ENCODE results near the gene EXOC2. TPM values are rescaled to one million over a fixed set of nuclear protein-coding genes. Genes with fewer than 3 reads are reported as not detected.

Gene EXOC2
- polyA plus RNA-seq, 4 donors = 4.5 to 14.1 (median 8.8) TPM

DNA sequence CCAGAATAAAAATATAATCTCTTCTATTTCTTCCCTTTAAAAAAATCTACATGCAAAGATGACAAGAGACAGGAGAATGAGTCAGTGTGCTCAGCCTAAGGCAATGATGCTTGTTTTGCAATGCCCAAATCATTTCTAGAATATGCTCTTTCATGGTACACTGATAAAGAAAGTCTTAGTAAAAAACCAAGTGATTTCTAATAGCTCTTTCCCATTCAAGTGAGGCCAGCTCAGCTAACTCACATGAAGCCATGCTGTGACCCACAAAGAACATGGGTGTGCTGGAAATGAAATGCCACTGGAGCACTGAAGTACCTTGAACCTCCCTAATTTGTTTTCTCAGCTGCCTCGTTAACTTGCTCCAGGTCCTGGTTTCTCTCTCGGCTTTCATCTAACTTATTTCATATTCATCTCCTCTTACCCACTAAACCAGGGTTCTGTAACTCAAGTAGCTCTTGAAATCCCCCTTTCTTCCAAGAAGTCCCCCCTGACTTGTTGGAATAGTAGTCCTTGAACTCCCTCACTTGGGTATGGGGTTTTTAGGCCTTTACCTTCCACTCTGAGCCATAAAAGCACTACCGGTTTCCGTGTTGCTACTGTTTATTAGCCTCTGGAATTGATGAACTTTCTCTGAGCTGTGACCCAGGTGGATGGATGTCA, 208.7 kb downstream of the EXOC2 start:
- 75 to 91% (median 85%) methylated on average over 4 of the region's 4 CpGs for WGBS, 3 donors
- Histone ChIP-seq H3K4me1 (ENCODE audit: control insufficient read depth in 3 of 3, insufficient read depth in 2 of 3, low read depth in 1 of 3, low read length in 2 of 3) (no peaks in the 10 kb centered on the region), H3K36me3 (ENCODE audit: control insufficient read depth in 3 of 3, insufficient read depth in 2 of 3, low read depth in 1 of 3, low read length in 3 of 3) (peaks cover 0 to 14% (median 4%) of the 10 kb centered on the region in 3 donors), H3K9me3 (ENCODE audit: control insufficient read depth in 2 of 2, insufficient read depth in 1 of 2, low read depth in 1 of 2, low read length in 1 of 2) (no peaks in the 10 kb centered on the region), H3K27me3 (ENCODE audit: control insufficient read depth in 3 of 3, insufficient read depth in 3 of 3, low read length in 3 of 3) (no peaks in the 10 kb centered on the region), H3K27ac (ENCODE audit: low read depth in 1 of 3, low read length in 2 of 3) (no peak overlapping the region), H3K4me3 (ENCODE audit: low read depth in 1 of 3, low read length in 3 of 3) (no peak overlapping the region)
- DNase-seq (no peak), FAIRE-seq (no peak)

DNA sequence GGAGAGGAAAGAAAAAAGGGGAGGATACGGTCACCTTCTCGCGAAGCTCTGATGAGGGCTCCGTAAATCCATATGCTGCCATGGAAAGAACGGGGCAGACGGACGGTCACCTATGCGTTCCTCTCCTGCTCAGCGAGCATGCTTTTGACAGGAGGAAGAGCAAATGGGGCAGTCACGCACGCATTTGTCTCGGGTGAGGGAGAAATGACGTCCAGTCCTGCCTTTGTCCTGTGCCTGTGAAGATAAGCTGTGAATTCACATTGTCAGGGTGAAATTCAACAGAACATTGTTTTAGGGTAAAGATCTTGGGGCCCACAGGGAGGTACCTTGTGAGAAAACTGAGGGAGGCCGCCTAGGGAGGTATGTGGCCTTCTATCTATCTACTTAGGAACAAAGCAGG, 217.6 kb downstream of the EXOC2 start:
- Histone ChIP-seq H3K4me1 (ENCODE audit: control insufficient read depth in 3 of 3, insufficient read depth in 2 of 3, low read depth in 1 of 3, low read length in 2 of 3) (no peaks in the 10 kb centered on the region), H3K9me3 (ENCODE audit: control insufficient read depth in 2 of 2, insufficient read depth in 1 of 2, low read depth in 1 of 2, low read length in 1 of 2) (no peaks in the 10 kb centered on the region), H3K27ac (ENCODE audit: low read depth in 1 of 3, low read length in 2 of 3) (no peak overlapping the region), H3K27me3 (ENCODE audit: control insufficient read depth in 3 of 3, insufficient read depth in 3 of 3, low read length in 3 of 3) (peaks cover 0 to 2% (median 0%) of the 10 kb centered on the region in 3 donors), H3K36me3 (ENCODE audit: control insufficient read depth in 3 of 3, insufficient read depth in 2 of 3, low read depth in 1 of 3, low read length in 3 of 3) (no peaks in the 10 kb centered on the region), H3K4me3 (ENCODE audit: low read depth in 1 of 3, low read length in 3 of 3) (no peak overlapping the region)
- DNase-seq (no peak), FAIRE-seq (no peak)
- 67 to 83% (median 77%) methylated on average over 14 of the region's 14 CpGs for WGBS, 3 donors

GRCh38 chr6:474453-475185, 218.3 kb downstream of the EXOC2 start:
- Histone ChIP-seq H3K36me3 (ENCODE audit: control insufficient read depth in 3 of 3, insufficient read depth in 2 of 3, low read depth in 1 of 3, low read length in 3 of 3) (no peaks in the 10 kb centered on the region), H3K4me1 (ENCODE audit: control insufficient read depth in 3 of 3, insufficient read depth in 2 of 3, low read depth in 1 of 3, low read length in 2 of 3) (no peaks in the 10 kb centered on the region), H3K27me3 (ENCODE audit: control insufficient read depth in 3 of 3, insufficient read depth in 3 of 3, low read length in 3 of 3) (peaks cover 0 to 2% (median 0%) of the 10 kb centered on the region in 3 donors), H3K9me3 (ENCODE audit: control insufficient read depth in 2 of 2, insufficient read depth in 1 of 2, low read depth in 1 of 2, low read length in 1 of 2) (no peaks in the 10 kb centered on the region), H3K27ac (ENCODE audit: low read depth in 1 of 3, low read length in 2 of 3) (no peak overlapping the region), H3K4me3 (ENCODE audit: low read depth in 1 of 3, low read length in 3 of 3) (no peak overlapping the region)
- WGBS, 3 donors = 43 to 63% (median 50%) methylated on average over 19 of the region's 19 CpGs
- FAIRE-seq (no peak), DNase-seq (peak in 1 of 2 donors; percentile 51)

GRCh38 chr6:473768-474452, 219.0 kb downstream of the EXOC2 start:
- H3K27me3 ChIP-seq (ENCODE audit: control insufficient read depth in 3 of 3, insufficient read depth in 3 of 3, low read length in 3 of 3) = peaks cover 0 to 2% (median 0%) of the 10 kb centered on the region in 3 donors
- WGBS, 3 donors = 82 to 84% (median 82%) methylated on average over 27 of the region's 27 CpGs
- no peak overlapping the region for H3K27ac ChIP-seq (ENCODE audit: low read depth in 1 of 3, low read length in 2 of 3)
- H3K4me3 ChIP-seq (ENCODE audit: low read depth in 1 of 3, low read length in 3 of 3) = no peak overlapping the region
- no peaks in the 10 kb centered on the region for H3K4me1 ChIP-seq (ENCODE audit: control insufficient read depth in 3 of 3, insufficient read depth in 2 of 3, low read depth in 1 of 3, low read length in 2 of 3)
- FAIRE-seq = no peak
- H3K9me3 ChIP-seq (ENCODE audit: control insufficient read depth in 2 of 2, insufficient read depth in 1 of 2, low read depth in 1 of 2, low read length in 1 of 2) = no peaks in the 10 kb centered on the region
- no peaks in the 10 kb centered on the region for H3K36me3 ChIP-seq (ENCODE audit: control insufficient read depth in 3 of 3, insufficient read depth in 2 of 3, low read depth in 1 of 3, low read length in 3 of 3)
- DNase-seq = no peak

GRCh38 chr6:473356-473755, 219.6 kb downstream of the EXOC2 start:
- Histone ChIP-seq H3K9me3 (ENCODE audit: control insufficient read depth in 2 of 2, insufficient read depth in 1 of 2, low read depth in 1 of 2, low read length in 1 of 2) (no peaks in the 10 kb centered on the region), H3K27me3 (ENCODE audit: control insufficient read depth in 3 of 3, insufficient read depth in 3 of 3, low read length in 3 of 3) (peaks cover 0 to 2% (median 0%) of the 10 kb centered on the region in 3 donors)
- FAIRE-seq = no peak

DNA sequence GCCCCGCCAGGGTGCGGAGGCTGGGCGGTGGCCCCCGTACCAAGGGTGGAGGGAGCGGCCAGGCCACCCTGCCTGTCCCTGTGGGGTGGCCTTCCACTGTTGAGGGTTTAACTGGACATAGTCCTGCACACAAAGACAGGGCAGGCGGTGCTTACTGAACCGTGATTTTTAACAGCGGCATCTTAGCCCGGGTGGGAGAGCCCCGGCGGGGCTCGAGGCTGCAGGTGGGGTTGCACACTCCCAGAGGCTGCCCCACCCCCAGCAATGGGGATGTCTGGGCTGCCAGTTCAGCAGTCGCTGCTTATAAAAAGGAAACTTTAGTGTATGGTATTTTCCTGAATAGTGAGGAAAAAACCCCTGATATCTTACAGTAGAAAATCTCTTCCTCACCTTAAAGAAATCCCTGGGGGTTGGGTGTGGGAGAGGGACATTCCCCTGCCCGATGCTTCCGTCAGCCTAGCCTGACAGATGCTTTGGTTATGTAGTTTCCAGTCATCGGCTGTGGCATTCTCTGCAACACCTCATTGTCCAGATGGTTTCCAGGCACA, 222.0 kb downstream of the EXOC2 start:
- 81 to 89% (median 86%) methylated on average over 16 of the region's 16 CpGs for WGBS, 3 donors
- DNase-seq = no peak

More at GRCh38 chr6:473356-473755, 219.6 kb downstream of the EXOC2 start:
- Histone ChIP-seq H3K4me3 (ENCODE audit: low read depth in 1 of 3, low read length in 3 of 3) (no peak overlapping the region), H3K4me1 (ENCODE audit: control insufficient read depth in 3 of 3, insufficient read depth in 2 of 3, low read depth in 1 of 3, low read length in 2 of 3) (no peaks in the 10 kb centered on the region), H3K27ac (ENCODE audit: low read depth in 1 of 3, low read length in 2 of 3) (no peak overlapping the region), H3K36me3 (ENCODE audit: control insufficient read depth in 3 of 3, insufficient read depth in 2 of 3, low read depth in 1 of 3, low read length in 3 of 3) (no peaks in the 10 kb centered on the region)
- DNase-seq = no peak
- 74 to 78% (median 76%) methylated on average over 3 of the region's 3 CpGs for WGBS, 3 donors

DNA sequence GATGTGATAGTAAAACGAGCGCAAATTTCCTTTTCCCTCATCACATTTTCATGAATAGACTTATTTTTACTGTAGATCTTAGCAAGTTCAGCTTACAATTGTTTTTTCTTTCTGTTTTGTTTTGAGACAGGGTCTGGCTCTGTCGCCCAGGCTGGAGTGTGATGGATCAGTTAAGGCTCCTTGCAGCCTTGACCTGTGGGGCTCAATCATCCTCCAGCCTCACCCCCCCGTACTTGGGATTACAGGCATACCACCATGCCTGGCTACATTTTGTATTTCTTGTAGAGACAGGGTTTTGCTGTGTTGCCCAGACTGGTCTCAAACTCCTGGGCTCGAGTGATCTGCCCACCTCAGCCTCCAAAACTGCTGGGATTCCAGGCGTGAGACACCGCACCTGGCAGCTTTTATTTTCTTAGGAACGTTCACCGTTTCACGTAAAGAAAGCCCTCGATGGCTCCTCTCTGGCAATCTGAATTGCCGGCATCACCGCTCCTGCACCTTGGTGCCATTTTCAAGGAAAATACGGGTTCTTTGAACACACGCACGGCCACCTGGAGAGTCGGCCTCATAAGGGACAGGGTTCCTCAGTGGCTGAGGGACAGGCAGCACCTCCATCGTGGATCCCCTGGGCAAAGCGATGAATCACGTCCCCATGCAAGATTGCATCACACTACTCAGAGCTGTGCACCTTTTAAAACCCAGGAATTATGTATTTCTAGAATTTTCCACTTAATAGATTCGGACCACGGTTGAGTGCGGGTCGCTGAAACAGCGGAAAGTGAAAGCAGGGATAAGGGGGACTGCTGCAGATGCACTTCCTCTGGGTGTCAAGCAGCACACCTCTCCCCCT, 222.7 kb downstream of the EXOC2 start:
- DNase-seq (no peak), FAIRE-seq (no peak)
- no peak overlapping the region for H3K27ac ChIP-seq (ENCODE audit: low read depth in 1 of 3, low read length in 2 of 3)
- H3K4me3 ChIP-seq (ENCODE audit: low read depth in 1 of 3, low read length in 3 of 3) = no peak overlapping the region
- H3K4me1 ChIP-seq (ENCODE audit: control insufficient read depth in 3 of 3, insufficient read depth in 2 of 3, low read depth in 1 of 3, low read length in 2 of 3) = no peaks in the 10 kb centered on the region
- WGBS, 3 donors = 80 to 84% (median 83%) methylated on average over 25 of the region's 25 CpGs
- H3K27me3 ChIP-seq (ENCODE audit: control insufficient read depth in 3 of 3, insufficient read depth in 3 of 3, low read length in 3 of 3) = no peaks in the 10 kb centered on the region
- H3K9me3 ChIP-seq (ENCODE audit: control insufficient read depth in 2 of 2, insufficient read depth in 1 of 2, low read depth in 1 of 2, low read length in 1 of 2) = no peaks in the 10 kb centered on the region
- H3K36me3 ChIP-seq (ENCODE audit: control insufficient read depth in 3 of 3, insufficient read depth in 2 of 3, low read depth in 1 of 3, low read length in 3 of 3) = no peaks in the 10 kb centered on the region

More for the DNA sequence above, 222.0 kb downstream of the EXOC2 start:
- Histone ChIP-seq H3K4me3 (ENCODE audit: low read depth in 1 of 3, low read length in 3 of 3) (no peak overlapping the region), H3K9me3 (ENCODE audit: control insufficient read depth in 2 of 2, insufficient read depth in 1 of 2, low read depth in 1 of 2, low read length in 1 of 2) (no peaks in the 10 kb centered on the region), H3K27ac (ENCODE audit: low read depth in 1 of 3, low read length in 2 of 3) (no peak overlapping the region), H3K27me3 (ENCODE audit: control insufficient read depth in 3 of 3, insufficient read depth in 3 of 3, low read length in 3 of 3) (peaks cover 0 to 2% (median 0%) of the 10 kb centered on the region in 3 donors), H3K36me3 (ENCODE audit: control insufficient read depth in 3 of 3, insufficient read depth in 2 of 3, low read depth in 1 of 3, low read length in 3 of 3) (no peaks in the 10 kb centered on the region), H3K4me1 (ENCODE audit: control insufficient read depth in 3 of 3, insufficient read depth in 2 of 3, low read depth in 1 of 3, low read length in 2 of 3) (no peaks in the 10 kb centered on the region)
- FAIRE-seq = no peak

Measured in small intestine (tissue), 7 donors.